ENCODE measurements around the gene ATXN7L2.
"Not testable (repeated sequence)": the region's sequence is repeated elsewhere in the genome, so short reads cannot be mapped to it uniquely, and the experiment has no call there.

- TF ChIP-seq CTCF (IDR thresholded peaks at IDR 0.05; ENCODE audit: poor library complexity); EZH2 (IDR thresholded peaks at IDR 0.05; ENCODE audit: borderline replicate concordance); EZH2phosphoT487 (IDR thresholded peaks at IDR 0.05; ENCODE audit: low read depth, severe bottlenecking, unreplicated experiment): not testable (repeated sequence)
Measured at GRCh38 chr1:109445949-109446695, 37.6 kb upstream of the ATXN7L2 start.

Data from hepatocyte (in vitro differentiated cells).